A549 (cell line): ENCODE measurements around the gene PFDN2.

Source experiments
- CHD2 ChIP-seq: fragments of 150-350 bp; IDR thresholded peaks from 2 replicates; pipeline ENCODE4 v1.6.1; 2014; ENCODE audit warnings: low read length; ENCODE audit not compliant: partially characterized antibody
- EP300 ChIP-seq, 2 experiments: fragments of >200 bp; sonication (Bioruptor Twin); formaldehyde crosslinking; IDR thresholded peaks; 2 replicates in 1 of 2; 3 replicates in 1 of 2; pipeline ENCODE4 v1.6.1; 2016 to 2017
- ESRRA ChIP-seq: fragments of 150-350 bp; IDR thresholded peaks from 2 replicates; pipeline ENCODE4 v1.6.1; 2014; ENCODE audit warnings: mild to moderate bottlenecking, low read length, borderline replicate concordance
- FOSL2 ChIP-seq, 2 experiments: fragments of 450-650 bp in 1 of 2; fragments of >200 bp in 1 of 2; sonication (Bioruptor Twin) in 1 of 2; formaldehyde crosslinking; IDR thresholded peaks; 2 replicates each; pipeline versions ENCODE4 v1.5.0 to v1.6.1; 2016 to 2020; ENCODE audit warnings: mild to moderate bottlenecking in 1 of 2, moderate library complexity in 1 of 2
- FOXS1 ChIP-seq: fragments of 250-450 bp; sonication (Bioruptor Pico); IDR thresholded peaks from 2 replicates; pipeline ENCODE4 v1.5.0; 2020; ENCODE audit warnings: mild to moderate bottlenecking, moderate library complexity
- NR3C1 ChIP-seq: fragments of >200 bp; sonication (Bioruptor Twin); formaldehyde crosslinking; IDR thresholded peaks from 3 replicates; pipeline ENCODE4 v1.6.1; 2017
- RCOR1 ChIP-seq: fragments of 150-350 bp; IDR thresholded peaks from 2 replicates; pipeline ENCODE4 v1.6.1; 2014; ENCODE audit warnings: antibody characterized with exemption, low read length, low read depth
- SMC3 ChIP-seq: fragments of >200 bp; sonication (Bioruptor Twin); formaldehyde crosslinking; IDR thresholded peaks from 3 replicates; pipeline ENCODE4 v1.6.1; 2018; ENCODE audit warnings: inconsistent platforms
- ZC3H11A ChIP-seq: fragments of 450-650 bp; IDR thresholded peaks from 2 replicates; pipeline ENCODE4 v1.6.1; 2014; ENCODE audit warnings: antibody characterized with exemption, mild to moderate bottlenecking
- TF ChIP-seq, protein P1 (sequence below): fragments of >200 bp; sonication (Bioruptor Twin); formaldehyde crosslinking; IDR thresholded peaks from 3 replicates; pipeline ENCODE4 v1.5.1; 2016
- TF ChIP-seq, protein P2 (sequence below): fragments of 200-600 bp; sonication (generic); IDR thresholded peaks from 2 replicates; pipeline ENCODE4 v1.6.1; 2016; ENCODE audit warnings: antibody characterized with exemption, mild to moderate bottlenecking, moderate library complexity

DNA sequence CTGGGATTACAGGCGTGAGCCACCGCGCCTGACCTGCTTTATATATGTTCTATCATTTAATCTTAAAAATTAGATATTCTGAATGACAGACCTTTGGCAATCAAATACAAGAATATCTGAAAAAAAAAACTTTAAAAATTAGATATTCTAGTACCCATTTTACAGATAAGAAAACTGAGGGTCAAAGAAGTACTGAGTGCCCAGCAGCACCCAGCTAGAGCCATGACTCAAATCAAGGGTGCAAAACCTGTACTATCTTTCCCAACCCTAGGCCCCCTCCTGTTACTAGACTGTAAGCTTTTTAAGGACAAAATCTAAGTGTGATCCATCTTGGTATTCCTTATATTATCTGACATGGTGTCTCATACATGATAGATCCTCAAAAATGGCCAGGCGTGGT, 56.4 kb downstream of the PFDN2 start:
- TF ChIP-seq NR3C1 (no peak), FOSL2 (IDR thresholded peaks at IDR 0.05) (no peak), FOSL2 (CRISPR knock-in tag; IDR thresholded peaks at IDR 0.05) (no peak), SMC3 (no peak), EP300 (IDR thresholded peaks at IDR 0.05) (no peak), ZC3H11A (no peak), FOXS1 (CRISPR knock-in tag) (no peak), CHD2 (no peak), RCOR1 (no peak), ESRRA (no peak)
- TF ChIP-seq, protein P1, sequence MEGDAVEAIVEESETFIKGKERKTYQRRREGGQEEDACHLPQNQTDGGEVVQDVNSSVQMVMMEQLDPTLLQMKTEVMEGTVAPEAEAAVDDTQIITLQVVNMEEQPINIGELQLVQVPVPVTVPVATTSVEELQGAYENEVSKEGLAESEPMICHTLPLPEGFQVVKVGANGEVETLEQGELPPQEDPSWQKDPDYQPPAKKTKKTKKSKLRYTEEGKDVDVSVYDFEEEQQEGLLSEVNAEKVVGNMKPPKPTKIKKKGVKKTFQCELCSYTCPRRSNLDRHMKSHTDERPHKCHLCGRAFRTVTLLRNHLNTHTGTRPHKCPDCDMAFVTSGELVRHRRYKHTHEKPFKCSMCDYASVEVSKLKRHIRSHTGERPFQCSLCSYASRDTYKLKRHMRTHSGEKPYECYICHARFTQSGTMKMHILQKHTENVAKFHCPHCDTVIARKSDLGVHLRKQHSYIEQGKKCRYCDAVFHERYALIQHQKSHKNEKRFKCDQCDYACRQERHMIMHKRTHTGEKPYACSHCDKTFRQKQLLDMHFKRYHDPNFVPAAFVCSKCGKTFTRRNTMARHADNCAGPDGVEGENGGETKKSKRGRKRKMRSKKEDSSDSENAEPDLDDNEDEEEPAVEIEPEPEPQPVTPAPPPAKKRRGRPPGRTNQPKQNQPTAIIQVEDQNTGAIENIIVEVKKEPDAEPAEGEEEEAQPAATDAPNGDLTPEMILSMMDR: no peak
- TF ChIP-seq, protein P2, sequence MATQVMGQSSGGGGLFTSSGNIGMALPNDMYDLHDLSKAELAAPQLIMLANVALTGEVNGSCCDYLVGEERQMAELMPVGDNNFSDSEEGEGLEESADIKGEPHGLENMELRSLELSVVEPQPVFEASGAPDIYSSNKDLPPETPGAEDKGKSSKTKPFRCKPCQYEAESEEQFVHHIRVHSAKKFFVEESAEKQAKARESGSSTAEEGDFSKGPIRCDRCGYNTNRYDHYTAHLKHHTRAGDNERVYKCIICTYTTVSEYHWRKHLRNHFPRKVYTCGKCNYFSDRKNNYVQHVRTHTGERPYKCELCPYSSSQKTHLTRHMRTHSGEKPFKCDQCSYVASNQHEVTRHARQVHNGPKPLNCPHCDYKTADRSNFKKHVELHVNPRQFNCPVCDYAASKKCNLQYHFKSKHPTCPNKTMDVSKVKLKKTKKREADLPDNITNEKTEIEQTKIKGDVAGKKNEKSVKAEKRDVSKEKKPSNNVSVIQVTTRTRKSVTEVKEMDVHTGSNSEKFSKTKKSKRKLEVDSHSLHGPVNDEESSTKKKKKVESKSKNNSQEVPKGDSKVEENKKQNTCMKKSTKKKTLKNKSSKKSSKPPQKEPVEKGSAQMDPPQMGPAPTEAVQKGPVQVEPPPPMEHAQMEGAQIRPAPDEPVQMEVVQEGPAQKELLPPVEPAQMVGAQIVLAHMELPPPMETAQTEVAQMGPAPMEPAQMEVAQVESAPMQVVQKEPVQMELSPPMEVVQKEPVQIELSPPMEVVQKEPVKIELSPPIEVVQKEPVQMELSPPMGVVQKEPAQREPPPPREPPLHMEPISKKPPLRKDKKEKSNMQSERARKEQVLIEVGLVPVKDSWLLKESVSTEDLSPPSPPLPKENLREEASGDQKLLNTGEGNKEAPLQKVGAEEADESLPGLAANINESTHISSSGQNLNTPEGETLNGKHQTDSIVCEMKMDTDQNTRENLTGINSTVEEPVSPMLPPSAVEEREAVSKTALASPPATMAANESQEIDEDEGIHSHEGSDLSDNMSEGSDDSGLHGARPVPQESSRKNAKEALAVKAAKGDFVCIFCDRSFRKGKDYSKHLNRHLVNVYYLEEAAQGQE: no peak
